GM12892 (cell line): ENCODE results near the gene TBCB. TPM values are rescaled to one million over a fixed set of nuclear protein-coding genes. Genes with fewer than 3 reads are reported as not detected.
"Not testable (repeated sequence)": the region's sequence is repeated elsewhere in the genome, so short reads cannot be mapped to it uniquely, and the experiment has no call there.

Source experiments
- DNase-seq: peaks from one replicate; pipeline ENCODE4 v3.0.0; 2011; ENCODE audit not compliant: insufficient read length
- FAIRE-seq: peaks from 2 replicates; lab custom pipeline; 2011; peaks lifted over from hg19 to GRCh38; lab: Jason Lieb, UNC
- POLR2A ChIP-seq: IDR thresholded peaks from 2 replicates; pipeline ENCODE4 v1.6.1; 2011; ENCODE audit warnings: low read depth, low read length, control low read depth
- POLR2AphosphoS5 ChIP-seq: IDR thresholded peaks from 2 replicates; pipeline ENCODE4 v1.6.1; 2011; ENCODE audit warnings: low read depth, low read length, control low read depth
- TAF1 ChIP-seq: IDR thresholded peaks from 2 replicates; pipeline ENCODE4 v1.6.1; 2011; ENCODE audit warnings: low read depth, mild to moderate bottlenecking, control low read depth, low read length, borderline replicate concordance
- polyA plus RNA-seq: library from polyadenylated mRNA; unstranded; fragments of >200 nt; gene quantifications from one replicate; pipeline ENCODE4 v1.2.1, GENCODE V29; 2012; ENCODE audit warnings: missing spikeins, inconsistent platforms; ENCODE audit not compliant: missing spikeins

Gene TBCB
- 81.2 TPM for polyA plus RNA-seq

GRCh38 chr19:36115453-36116343, at the start of gene TBCB:
Gene TBCB (plus strand): TSS chr19:36115468. CDS start chr19:36115561, 93 bp downstream.
- TF ChIP-seq POLR2A (peak; percentile 82), POLR2AphosphoS5 (peak; percentile 82), TAF1 (peak; percentile 82; the same call in 1 of the 2 replicates)
- FAIRE-seq (no peak), DNase-seq (peak; percentile 84)

- TF ChIP-seq POLR2AphosphoS5 = no peak
- TF ChIP-seq POLR2A = no peak
- TF ChIP-seq TAF1 = no peak
- no peak for DNase-seq
- FAIRE-seq = no peak
Observed at GRCh38 chr19:36067681-36068080, 47.6 kb upstream of the TBCB start.

- DNase-seq, FAIRE-seq: not testable (repeated sequence)
Observed at GRCh38 chr19:36068810-36069499, 46.3 kb upstream of the TBCB start.

GRCh38 chr19:36072081-36072480, 43.2 kb upstream of the TBCB start:
- TF ChIP-seq TAF1 (no peak), POLR2AphosphoS5 (no peak)
- no peak for DNase-seq
- FAIRE-seq = no peak

- FAIRE-seq (no peak), DNase-seq (no peak)
- TF ChIP-seq POLR2AphosphoS5 = no peak
- no peak for TF ChIP-seq POLR2A
- TF ChIP-seq TAF1 = no peak
Observed at GRCh38 chr19:36073121-36073876, 42.0 kb upstream of the TBCB start.

- no peak for DNase-seq
- FAIRE-seq = no peak
- TF ChIP-seq POLR2AphosphoS5 (no peak), POLR2A (no peak), TAF1 (no peak)
Observed at GRCh38 chr19:36079389-36079945, 35.8 kb upstream of the TBCB start.

- TF ChIP-seq POLR2A (no peak), TAF1 (no peak), POLR2AphosphoS5 (no peak)
- FAIRE-seq (no peak), DNase-seq (no peak)
Observed at GRCh38 chr19:36081385-36081784, 33.9 kb upstream of the TBCB start.

- no peak for TF ChIP-seq POLR2AphosphoS5
- no peak for TF ChIP-seq POLR2A
- TF ChIP-seq TAF1 = no peak
- FAIRE-seq (no peak), DNase-seq (no peak)
Observed at GRCh38 chr19:36081894-36082293, 33.4 kb upstream of the TBCB start.

- DNase-seq = no peak
Observed at GRCh38 chr19:36082916-36083315, 32.4 kb upstream of the TBCB start.

GRCh38 chr19:36084231-36085009, 30.8 kb upstream of the TBCB start:
- no peak for DNase-seq
- TF ChIP-seq POLR2AphosphoS5 = no peak
- no peak for TF ChIP-seq TAF1
- no peak for FAIRE-seq

More at GRCh38 chr19:36082916-36083315, 32.4 kb upstream of the TBCB start:
- no peak for FAIRE-seq
- TF ChIP-seq POLR2AphosphoS5 = no peak
- no peak for TF ChIP-seq POLR2A
- TF ChIP-seq TAF1 = no peak

GRCh38 chr19:36086326-36086725, 28.9 kb upstream of the TBCB start:
- DNase-seq = no peak
- no peak for FAIRE-seq
- no peak for TF ChIP-seq POLR2A
- no peak for TF ChIP-seq TAF1
- TF ChIP-seq POLR2AphosphoS5 = no peak
